WTC11 (cell line): ENCODE data around the gene PCK2. TPM values are rescaled to one million over a fixed set of nuclear protein-coding genes. Genes with fewer than 3 reads are reported as not detected.

Source experiments
- AR ChIP-seq: fragments of 250-450 bp; sonication (Bioruptor Pico); IDR thresholded peaks from 2 replicates; pipeline ENCODE4 v1.9.0; 2021; ENCODE audit warnings: mild to moderate bottlenecking
- ATF3 ChIP-seq: sonication (generic); formaldehyde crosslinking; conservative IDR thresholded peaks from 2 replicates; pipeline ENCODE4 v1.8.1; 2022; ENCODE audit warnings: mild to moderate bottlenecking, missing genetic modification reagents
- CREM ChIP-seq: sonication (generic); formaldehyde crosslinking; IDR thresholded peaks from 2 replicates; pipeline ENCODE4 v1.8.1; 2022; ENCODE audit warnings: mild to moderate bottlenecking, missing genetic modification reagents, moderate library complexity
- ERG ChIP-seq: fragments of 250-450 bp; sonication (Bioruptor Pico); IDR thresholded peaks from 2 replicates; pipeline ENCODE4 v1.8.0; 2021; ENCODE audit warnings: mild to moderate bottlenecking
- ESRRA ChIP-seq: sonication (generic); formaldehyde crosslinking; IDR thresholded peaks from 2 replicates; pipeline ENCODE4 v1.8.1; 2022; ENCODE audit warnings: mild to moderate bottlenecking, missing genetic modification reagents, borderline replicate concordance
- ETV6 ChIP-seq: sonication (generic); formaldehyde crosslinking; IDR thresholded peaks from 2 replicates; pipeline ENCODE4 v1.8.1; 2022; ENCODE audit warnings: mild to moderate bottlenecking, missing genetic modification reagents
- FOXP1 ChIP-seq: sonication (generic); formaldehyde crosslinking; IDR thresholded peaks from 2 replicates; pipeline ENCODE4 v1.8.0; 2022; ENCODE audit warnings: missing genetic modification reagents, mild to moderate bottlenecking, moderate library complexity, borderline replicate concordance
- IRF1 ChIP-seq: sonication (generic); formaldehyde crosslinking; IDR thresholded peaks from 2 replicates; pipeline ENCODE4 v1.8.0; 2023; ENCODE audit warnings: missing genetic modification reagents
- IRF2 ChIP-seq: sonication (generic); formaldehyde crosslinking; IDR thresholded peaks from 2 replicates; pipeline ENCODE4 v1.8.0; 2022; ENCODE audit warnings: low read depth, missing genetic modification reagents, borderline replicate concordance
- MAX ChIP-seq: sonication (generic); formaldehyde crosslinking; IDR thresholded peaks from 2 replicates; pipeline ENCODE4 v1.8.0; 2022; ENCODE audit warnings: mild to moderate bottlenecking, missing genetic modification reagents
- NFATC4 ChIP-seq: fragments of 250-450 bp; sonication (Bioruptor Pico); IDR thresholded peaks from 2 replicates; pipeline ENCODE4 v1.9.0; 2021; ENCODE audit warnings: mild to moderate bottlenecking
- NR1H2 ChIP-seq: sonication (generic); formaldehyde crosslinking; IDR thresholded peaks from 2 replicates; pipeline ENCODE4 v1.9.0; 2021; ENCODE audit warnings: mild to moderate bottlenecking, moderate library complexity, missing genetic modification reagents
- NR3C1 ChIP-seq: sonication (generic); formaldehyde crosslinking; conservative IDR thresholded peaks from 2 replicates; pipeline ENCODE4 v1.8.1; 2023; ENCODE audit warnings: low read depth, mild to moderate bottlenecking, missing genetic modification reagents
- OVOL2 ChIP-seq: fragments of 250-450 bp; sonication (Bioruptor Pico); IDR thresholded peaks from 2 replicates; pipeline ENCODE4 v1.9.0; 2021; ENCODE audit warnings: mild to moderate bottlenecking, borderline replicate concordance
- PRRX2 ChIP-seq: fragments of 250-450 bp; sonication (Bioruptor Pico); IDR thresholded peaks from 2 replicates; pipeline ENCODE4 v1.8.0; 2021; ENCODE audit warnings: mild to moderate bottlenecking
- RELA ChIP-seq: sonication (generic); formaldehyde crosslinking; IDR thresholded peaks from 2 replicates; pipeline ENCODE4 v1.8.1; 2022; ENCODE audit warnings: missing genetic modification reagents, mild to moderate bottlenecking, borderline replicate concordance
- SMAD3 ChIP-seq: sonication (generic); formaldehyde crosslinking; IDR thresholded peaks from 2 replicates; pipeline ENCODE4 v1.8.0; 2022; ENCODE audit warnings: missing genetic modification reagents, mild to moderate bottlenecking, borderline replicate concordance
- SMAD4 ChIP-seq: sonication (generic); formaldehyde crosslinking; IDR thresholded peaks from 2 replicates; pipeline ENCODE4 v1.8.0; 2022; ENCODE audit warnings: mild to moderate bottlenecking, missing genetic modification reagents
- SP1 ChIP-seq: sonication (generic); formaldehyde crosslinking; conservative IDR thresholded peaks from 2 replicates; pipeline ENCODE4 v1.8.1; 2022; ENCODE audit warnings: missing genetic modification reagents
- TP53 ChIP-seq: sonication (generic); formaldehyde crosslinking; IDR thresholded peaks from 2 replicates; pipeline ENCODE4 v1.8.1; 2023; ENCODE audit warnings: mild to moderate bottlenecking, missing genetic modification reagents
- USF2 ChIP-seq: sonication (generic); formaldehyde crosslinking; IDR thresholded peaks from 2 replicates; pipeline ENCODE4 v1.8.1; 2023; ENCODE audit warnings: mild to moderate bottlenecking, missing genetic modification reagents, moderate library complexity
- ZBTB21 ChIP-seq: sonication (generic); formaldehyde crosslinking; IDR thresholded peaks from 2 replicates; pipeline ENCODE4 v1.8.1; 2023; ENCODE audit warnings: mild to moderate bottlenecking, missing genetic modification reagents, borderline replicate concordance
- ZNF396 ChIP-seq: fragments of 250-450 bp; sonication (Bioruptor Pico); IDR thresholded peaks from 2 replicates; pipeline ENCODE4 v1.8.0; 2021; ENCODE audit warnings: mild to moderate bottlenecking, moderate library complexity, borderline replicate concordance
- ZNF425 ChIP-seq: fragments of 250-450 bp; sonication (Bioruptor Pico); conservative IDR thresholded peaks from 2 replicates; pipeline ENCODE4 v1.9.0; 2021; ENCODE audit warnings: mild to moderate bottlenecking
- ZNF532 ChIP-seq: fragments of 250-450 bp; sonication (Bioruptor Pico); IDR thresholded peaks from 2 replicates; pipeline ENCODE4 v1.9.0; 2021; ENCODE audit warnings: mild to moderate bottlenecking, borderline replicate concordance
- total RNA-seq: library from RNA; stranded (reverse); gene quantifications from 3 replicates; pipeline ENCODE4 v1.2.3, GENCODE V29; 2021

The PCK2 gene
- total RNA-seq, 1 experiment from 2014 or later, result 67.0 TPM

- peak; percentile 89 for TF ChIP-seq USF2 (CRISPR knock-in tag)
- TF ChIP-seq SP1 (CRISPR knock-in tag), result peak; percentile 68
- peak; percentile 55; the same call in 1 of the 2 replicates for TF ChIP-seq ZBTB21 (CRISPR knock-in tag)
- peak; percentile 61 for TF ChIP-seq CREM (CRISPR knock-in tag)
- TF ChIP-seq ESRRA (CRISPR knock-in tag), result 0 out of 2 replicates have a peak, but pooled peaks have one; percentile 39
- no peak for TF ChIP-seq NR3C1 (CRISPR knock-in tag)
- no peak for TF ChIP-seq OVOL2 (CRISPR knock-in tag)
- no peak for TF ChIP-seq SMAD4
- peak; percentile 18; the same call in 1 of the 2 replicates for TF ChIP-seq ETV6 (CRISPR knock-in tag)
- no peak for TF ChIP-seq ZNF532 (CRISPR knock-in tag)
- TF ChIP-seq TP53 (CRISPR knock-in tag), result peak; percentile 27; the same call in 1 of the 2 replicates
- TF ChIP-seq ZNF425 (CRISPR knock-in tag), result no peak
- no peak for TF ChIP-seq IRF1 (CRISPR knock-in tag)
- no peak for TF ChIP-seq AR (CRISPR knock-in tag)
- TF ChIP-seq NR1H2 (CRISPR knock-in tag), result no peak
- peak; percentile 29; the same call in 1 of the 2 replicates for TF ChIP-seq IRF2 (CRISPR knock-in tag)
- peak; percentile 83 for TF ChIP-seq FOXP1 (CRISPR knock-in tag)
- no peak for TF ChIP-seq PRRX2 (CRISPR knock-in tag)
- TF ChIP-seq NFATC4, result no peak
- peak; percentile 73; the same call in 1 of the 2 replicates for TF ChIP-seq MAX (CRISPR knock-in tag)
- 0 out of 2 replicates have a peak, but pooled peaks have one; percentile 3 for TF ChIP-seq SMAD3 (CRISPR knock-in tag)
- no peak for TF ChIP-seq ZNF396 (CRISPR knock-in tag)
- TF ChIP-seq ERG (CRISPR knock-in tag), result no peak
- no peak for TF ChIP-seq RELA
- TF ChIP-seq ATF3 (CRISPR knock-in tag), result 0 out of 2 replicates have a peak, but pooled peaks have one; percentile 34
Measured at GRCh38 chr14:24141097-24141880, 47.2 kb downstream of the PCK2 start, which contains the start of gene EMC9 (continued).
